ENCODE results near the gene ENGASE.

Gene ENGASE

DNA sequence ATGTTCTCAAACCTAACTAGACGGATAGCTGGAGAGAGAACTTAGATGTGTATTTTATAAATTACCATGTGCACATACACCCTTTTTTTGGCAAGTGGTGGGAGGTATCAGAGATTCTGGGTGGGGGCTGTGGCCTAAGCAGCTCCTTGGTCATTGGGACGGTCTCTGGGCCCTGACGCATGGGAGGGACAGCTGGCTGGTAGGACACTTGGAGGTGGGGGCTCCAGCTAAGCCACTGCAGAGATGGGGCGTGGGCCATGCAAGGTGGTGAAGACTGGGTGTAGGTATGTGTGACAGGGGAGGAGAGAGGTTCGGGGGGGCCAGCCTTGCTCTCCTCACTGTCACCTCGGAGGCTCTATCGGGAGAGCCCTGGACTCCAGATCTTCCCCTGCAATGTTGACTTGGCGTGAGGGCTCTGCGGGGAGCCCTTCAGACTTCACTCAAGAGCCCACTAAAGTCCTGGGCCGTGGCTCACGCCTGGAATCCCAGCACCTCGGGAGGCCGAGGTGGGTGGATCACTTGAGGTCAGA is 33.5 kb upstream of the ENGASE start:
- TF ChIP-seq, protein P1, sequence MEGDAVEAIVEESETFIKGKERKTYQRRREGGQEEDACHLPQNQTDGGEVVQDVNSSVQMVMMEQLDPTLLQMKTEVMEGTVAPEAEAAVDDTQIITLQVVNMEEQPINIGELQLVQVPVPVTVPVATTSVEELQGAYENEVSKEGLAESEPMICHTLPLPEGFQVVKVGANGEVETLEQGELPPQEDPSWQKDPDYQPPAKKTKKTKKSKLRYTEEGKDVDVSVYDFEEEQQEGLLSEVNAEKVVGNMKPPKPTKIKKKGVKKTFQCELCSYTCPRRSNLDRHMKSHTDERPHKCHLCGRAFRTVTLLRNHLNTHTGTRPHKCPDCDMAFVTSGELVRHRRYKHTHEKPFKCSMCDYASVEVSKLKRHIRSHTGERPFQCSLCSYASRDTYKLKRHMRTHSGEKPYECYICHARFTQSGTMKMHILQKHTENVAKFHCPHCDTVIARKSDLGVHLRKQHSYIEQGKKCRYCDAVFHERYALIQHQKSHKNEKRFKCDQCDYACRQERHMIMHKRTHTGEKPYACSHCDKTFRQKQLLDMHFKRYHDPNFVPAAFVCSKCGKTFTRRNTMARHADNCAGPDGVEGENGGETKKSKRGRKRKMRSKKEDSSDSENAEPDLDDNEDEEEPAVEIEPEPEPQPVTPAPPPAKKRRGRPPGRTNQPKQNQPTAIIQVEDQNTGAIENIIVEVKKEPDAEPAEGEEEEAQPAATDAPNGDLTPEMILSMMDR (IDR thresholded peaks at IDR 0.05; ENCODE audit: insufficient read depth, low read length, poor library complexity, severe bottlenecking), result no peak
- TF ChIP-seq EZH2phosphoT487 (conservative IDR thresholded peaks at IDR 0.05; ENCODE audit: low read length), result no peak
- no peak overlapping the region for H3K9ac ChIP-seq (ENCODE audit: low read length)
- no peak overlapping the region for H3K4me2 ChIP-seq (ENCODE audit: low read depth, low read length, poor library complexity, severe bottlenecking)
- no peaks in the 10 kb centered on the region for H3K79me2 ChIP-seq (ENCODE audit: insufficient read depth, low read length)
- H4K20me1 ChIP-seq (ENCODE audit: low read depth, low read length), result no peaks in the 10 kb centered on the region
- no peak overlapping the region for H2AFZ ChIP-seq (ENCODE audit: low read depth, low read length, severe bottlenecking)
- no peaks in the 10 kb centered on the region for H3F3A ChIP-seq (ENCODE audit: insufficient read depth)
- no peaks in the 10 kb centered on the region for H3K27me3 ChIP-seq (ENCODE audit: low read length)
- no peak overlapping the region for H3K4me3 ChIP-seq (ENCODE audit: insufficient read depth, low read length, poor library complexity, severe bottlenecking)
- no peak overlapping the region for H3K27ac ChIP-seq (ENCODE audit: low read depth, low read length)
- no peaks in the 10 kb centered on the region for H3K9me3 ChIP-seq (ENCODE audit: insufficient read depth, low read length)
- no peaks in the 10 kb centered on the region for H3K36me3 ChIP-seq (ENCODE audit: low read length)
- no peaks in the 10 kb centered on the region for H3K9me2 ChIP-seq (replicated peaks; ENCODE audit: insufficient read depth, low read length)

DNA sequence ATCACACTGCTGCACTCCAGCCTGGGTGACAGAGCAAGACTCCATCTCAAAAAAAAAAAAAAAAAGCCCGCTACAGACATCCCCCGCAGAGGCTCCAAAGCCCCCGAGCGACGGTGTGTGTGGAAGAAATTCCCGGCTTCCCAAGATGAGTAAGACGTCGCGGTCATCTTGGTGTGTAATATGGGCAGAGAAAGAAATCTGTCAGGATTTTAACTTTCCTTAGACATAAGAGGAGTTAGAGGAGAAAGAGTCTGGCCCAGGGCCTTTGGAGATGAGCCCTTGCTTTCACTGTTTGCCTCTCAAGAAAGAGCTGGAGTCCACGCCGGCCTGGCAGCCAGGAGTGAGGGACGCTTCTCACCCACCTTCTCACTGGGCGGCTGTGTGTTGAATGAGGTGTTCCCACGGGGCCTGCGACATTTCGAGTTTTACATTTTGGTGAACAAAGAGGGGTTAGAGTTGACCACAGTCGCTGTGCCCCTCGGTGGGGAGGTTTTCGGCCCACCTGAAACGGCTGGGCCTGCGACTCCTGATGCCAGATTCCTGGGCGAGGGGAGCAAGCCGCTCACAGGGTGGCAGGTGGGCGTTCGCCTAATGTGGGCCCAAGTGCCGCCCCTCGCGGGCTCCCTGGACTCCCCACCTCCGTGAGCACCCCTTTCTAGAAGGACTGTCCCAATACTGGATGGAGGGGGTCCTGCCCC is 32.8 kb upstream of the ENGASE start:
- Histone ChIP-seq H3K4me2 (ENCODE audit: low read depth, low read length, poor library complexity, severe bottlenecking) (no peak overlapping the region), H3K36me3 (ENCODE audit: low read length) (no peaks in the 10 kb centered on the region), H2AFZ (ENCODE audit: low read depth, low read length, severe bottlenecking) (no peak overlapping the region), H3K4me3 (ENCODE audit: insufficient read depth, low read length, poor library complexity, severe bottlenecking) (no peak overlapping the region), H3K9me3 (ENCODE audit: insufficient read depth, low read length) (no peaks in the 10 kb centered on the region), H3K79me2 (ENCODE audit: insufficient read depth, low read length) (no peaks in the 10 kb centered on the region), H3K27me3 (ENCODE audit: low read length) (no peaks in the 10 kb centered on the region), H4K20me1 (ENCODE audit: low read depth, low read length) (no peaks in the 10 kb centered on the region), H3K9ac (ENCODE audit: low read length) (no peak overlapping the region), H3F3A (ENCODE audit: insufficient read depth) (no peaks in the 10 kb centered on the region), H3K9me2 (replicated peaks; ENCODE audit: insufficient read depth, low read length) (no peaks in the 10 kb centered on the region), H3K27ac (ENCODE audit: low read depth, low read length) (no peak overlapping the region)
- TF ChIP-seq EZH2phosphoT487 (conservative IDR thresholded peaks at IDR 0.05; ENCODE audit: low read length), result no peak
- TF ChIP-seq, protein P1 (IDR thresholded peaks at IDR 0.05; ENCODE audit: insufficient read depth, low read length, poor library complexity, severe bottlenecking), result no peak

DNA sequence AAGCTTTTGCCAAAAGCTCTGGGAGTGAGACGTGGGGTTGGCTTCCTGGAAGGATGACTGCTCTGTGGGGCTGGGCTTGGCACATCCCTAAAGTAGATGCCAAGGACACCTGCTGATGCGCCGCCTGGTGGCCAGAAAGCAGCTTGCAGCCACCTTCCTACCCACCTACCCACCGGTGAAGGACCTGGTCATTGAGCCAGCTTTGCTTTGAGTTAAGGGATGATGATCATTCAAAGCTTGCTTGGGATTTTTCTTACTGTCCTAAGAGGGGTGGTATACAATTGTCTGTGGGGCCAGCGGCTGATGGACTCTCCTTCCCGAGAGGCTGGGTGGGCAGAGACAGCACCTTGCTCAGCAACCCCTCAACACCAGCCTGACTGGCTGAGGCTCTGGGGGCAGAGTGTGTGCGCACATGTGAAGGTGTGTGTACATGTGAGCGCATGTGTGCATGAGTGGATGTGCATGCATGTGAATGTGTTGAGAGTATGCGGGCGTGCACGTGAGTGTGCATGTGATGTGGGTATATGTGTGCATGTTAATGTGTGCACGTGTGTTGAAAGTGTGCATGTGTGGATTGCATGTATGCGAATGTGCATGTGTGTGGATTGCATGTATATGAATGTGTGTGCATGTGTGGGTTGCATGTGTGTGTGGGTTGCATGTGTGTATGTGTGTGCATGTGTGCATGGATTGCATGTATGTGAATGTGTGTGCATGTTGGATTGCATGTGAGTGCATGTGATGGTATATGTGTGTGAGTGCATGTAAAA is 32.0 kb upstream of the ENGASE start:
- H3K9ac ChIP-seq (ENCODE audit: low read length), result no peak overlapping the region

More for the DNA sequence above, 32.0 kb upstream of the ENGASE start:
- Histone ChIP-seq H2AFZ (ENCODE audit: low read depth, low read length, severe bottlenecking) (no peak overlapping the region), H3K36me3 (ENCODE audit: low read length) (no peaks in the 10 kb centered on the region), H3F3A (ENCODE audit: insufficient read depth) (no peaks in the 10 kb centered on the region), H4K20me1 (ENCODE audit: low read depth, low read length) (no peaks in the 10 kb centered on the region), H3K27me3 (ENCODE audit: low read length) (no peaks in the 10 kb centered on the region), H3K79me2 (ENCODE audit: insufficient read depth, low read length) (no peaks in the 10 kb centered on the region), H3K9me3 (ENCODE audit: insufficient read depth, low read length) (no peaks in the 10 kb centered on the region), H3K9me2 (replicated peaks; ENCODE audit: insufficient read depth, low read length) (no peaks in the 10 kb centered on the region), H3K4me2 (ENCODE audit: low read depth, low read length, poor library complexity, severe bottlenecking) (no peak overlapping the region), H3K27ac (ENCODE audit: low read depth, low read length) (no peak overlapping the region), H3K4me3 (ENCODE audit: insufficient read depth, low read length, poor library complexity, severe bottlenecking) (no peak overlapping the region)
- TF ChIP-seq, protein P1 (IDR thresholded peaks at IDR 0.05; ENCODE audit: insufficient read depth, low read length, poor library complexity, severe bottlenecking), result peak; percentile 25
- TF ChIP-seq EZH2phosphoT487 (conservative IDR thresholded peaks at IDR 0.05; ENCODE audit: low read length), result no peak

All from SU-DHL-6 (cell line).